ENCODE measurements around the gene FAM43B.

Gene FAM43B

DNA sequence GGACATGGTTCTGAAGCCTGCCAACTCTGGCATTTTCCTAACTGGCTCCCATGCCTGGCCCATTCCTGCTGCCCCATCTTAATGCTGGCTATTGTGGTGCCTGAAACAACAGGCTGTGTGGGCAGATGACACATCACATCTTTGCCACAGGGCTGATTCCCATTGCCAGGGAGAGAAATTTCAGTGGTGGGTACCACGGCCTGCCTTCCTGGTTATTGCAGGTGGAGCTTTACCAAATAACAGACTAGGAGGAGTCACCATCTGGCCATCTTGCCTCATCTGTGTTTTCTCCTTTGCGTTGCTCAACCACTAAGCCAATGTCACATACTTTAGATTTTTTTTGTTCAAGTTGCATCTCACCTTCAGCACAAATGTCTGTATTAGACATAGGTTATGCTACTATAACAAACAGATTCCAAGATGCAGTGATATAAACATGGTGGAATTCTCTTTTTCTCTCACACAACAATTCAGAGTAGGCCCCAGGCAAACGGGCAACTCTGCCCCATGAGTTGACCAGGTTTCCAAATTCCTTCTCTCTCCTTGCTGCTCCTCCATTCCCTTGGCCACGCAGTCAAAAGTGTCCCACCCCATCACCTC, 50.6 kb downstream of the FAM43B start:
- no peak overlapping the region for H3K4me3 ChIP-seq (ENCODE audit: low read depth, low read length)

DNA sequence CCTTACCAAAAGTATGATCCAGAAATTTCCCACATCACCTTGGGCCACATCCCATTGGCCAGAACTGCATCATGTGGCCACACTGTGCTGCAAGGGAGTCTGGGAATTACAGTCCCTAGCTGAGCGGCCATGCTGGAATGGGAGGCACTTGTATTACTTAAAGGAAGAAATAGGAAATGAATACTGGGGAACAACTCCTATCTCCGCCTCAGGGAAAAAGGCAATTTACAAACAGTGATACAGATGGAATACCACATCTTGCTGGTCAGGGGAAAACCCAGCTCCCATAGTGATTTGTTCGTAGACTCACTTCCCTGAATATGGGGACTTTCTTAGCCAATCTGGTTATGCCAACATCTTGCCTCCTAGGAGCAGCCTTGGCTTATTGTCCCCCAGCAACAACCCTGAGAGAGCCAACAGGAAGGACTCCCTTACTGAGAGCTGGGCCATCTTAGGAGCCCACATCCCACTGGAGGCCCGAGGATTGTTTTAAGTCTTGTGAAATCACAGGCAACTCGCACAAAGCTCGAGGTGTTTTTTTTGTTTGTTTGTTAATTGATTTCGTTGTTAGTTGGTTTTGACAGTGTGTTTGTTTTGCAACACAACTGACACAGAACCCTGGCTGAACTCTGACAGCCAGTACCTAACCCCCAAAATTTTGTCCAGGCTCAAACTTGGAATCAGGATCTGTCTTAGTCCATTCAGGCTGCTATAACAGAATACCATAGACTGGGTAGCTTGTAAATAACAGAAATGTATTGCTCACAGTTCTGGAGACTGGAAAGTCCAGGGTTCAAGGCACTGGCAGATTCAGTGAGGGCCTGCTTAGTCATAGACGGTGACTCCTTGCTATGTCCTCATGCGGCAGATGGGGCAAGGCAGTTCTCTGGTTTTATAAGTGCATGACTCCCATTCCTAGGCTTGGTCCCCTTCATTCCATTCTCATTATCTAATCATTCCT, 51.4 kb downstream of the FAM43B start:
- TF ChIP-seq, protein P1, sequence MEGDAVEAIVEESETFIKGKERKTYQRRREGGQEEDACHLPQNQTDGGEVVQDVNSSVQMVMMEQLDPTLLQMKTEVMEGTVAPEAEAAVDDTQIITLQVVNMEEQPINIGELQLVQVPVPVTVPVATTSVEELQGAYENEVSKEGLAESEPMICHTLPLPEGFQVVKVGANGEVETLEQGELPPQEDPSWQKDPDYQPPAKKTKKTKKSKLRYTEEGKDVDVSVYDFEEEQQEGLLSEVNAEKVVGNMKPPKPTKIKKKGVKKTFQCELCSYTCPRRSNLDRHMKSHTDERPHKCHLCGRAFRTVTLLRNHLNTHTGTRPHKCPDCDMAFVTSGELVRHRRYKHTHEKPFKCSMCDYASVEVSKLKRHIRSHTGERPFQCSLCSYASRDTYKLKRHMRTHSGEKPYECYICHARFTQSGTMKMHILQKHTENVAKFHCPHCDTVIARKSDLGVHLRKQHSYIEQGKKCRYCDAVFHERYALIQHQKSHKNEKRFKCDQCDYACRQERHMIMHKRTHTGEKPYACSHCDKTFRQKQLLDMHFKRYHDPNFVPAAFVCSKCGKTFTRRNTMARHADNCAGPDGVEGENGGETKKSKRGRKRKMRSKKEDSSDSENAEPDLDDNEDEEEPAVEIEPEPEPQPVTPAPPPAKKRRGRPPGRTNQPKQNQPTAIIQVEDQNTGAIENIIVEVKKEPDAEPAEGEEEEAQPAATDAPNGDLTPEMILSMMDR (IDR thresholded peaks at IDR 0.05; ENCODE audit: control insufficient read depth, extremely low read depth, insufficient read depth), result no peak
- no peak for DNase-seq (ENCODE audit: low read depth)
- no peak overlapping the region for H3K4me3 ChIP-seq (ENCODE audit: low read depth, low read length)

More for the DNA sequence above, 50.6 kb downstream of the FAM43B start:
- TF ChIP-seq, protein P1 (IDR thresholded peaks at IDR 0.05; ENCODE audit: control insufficient read depth, extremely low read depth, insufficient read depth), result no peak
- no peak for DNase-seq (ENCODE audit: low read depth)

Data from LNCaP clone FGC (cell line).